ENCODE data around the gene ICAM4.

ICAM4 gene

DNA sequence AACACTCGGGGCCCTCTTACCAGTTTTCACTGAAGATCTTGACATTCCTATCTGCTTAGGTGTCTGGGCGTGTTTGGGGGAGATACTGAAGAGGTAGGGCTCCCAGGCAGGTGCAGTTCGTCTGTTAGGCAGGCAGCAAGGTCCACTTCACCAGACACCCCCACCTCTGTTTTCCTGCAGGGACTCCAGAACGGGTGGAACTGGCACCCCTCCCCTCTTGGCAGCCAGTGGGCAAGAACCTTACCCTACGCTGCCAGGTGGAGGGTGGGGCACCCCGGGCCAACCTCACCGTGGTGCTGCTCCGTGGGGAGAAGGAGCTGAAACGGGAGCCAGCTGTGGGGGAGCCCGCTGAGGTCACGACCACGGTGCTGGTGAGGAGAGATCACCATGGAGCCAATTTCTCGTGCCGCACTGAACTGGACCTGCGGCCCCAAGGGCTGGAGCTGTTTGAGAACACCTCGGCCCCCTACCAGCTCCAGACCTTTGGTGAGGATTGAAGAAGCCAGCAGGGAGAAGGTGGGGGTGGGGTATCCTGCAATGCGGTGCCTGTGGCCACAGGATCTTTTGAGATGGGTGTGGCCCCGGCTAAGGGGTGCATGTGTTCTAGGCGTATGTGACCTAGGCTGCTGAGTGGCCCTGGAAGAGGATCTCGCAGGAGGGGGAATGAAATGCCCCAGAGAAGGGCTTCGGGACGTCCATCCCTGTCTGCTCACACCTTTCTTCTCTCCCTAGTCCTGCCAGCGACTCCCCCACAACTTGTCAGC lies 3.3 kb upstream of the ICAM4 start:
- Histone ChIP-seq H3K27me3 (replicated peaks; ENCODE audit: control insufficient read depth, insufficient read depth, low read length, poor library complexity, severe bottlenecking) (peaks cover 8% of the 10 kb centered on the region), H3K36me3 (ENCODE audit: control insufficient read depth, insufficient read depth, low read length) (peaks cover 29% of the 10 kb centered on the region), H3K4me1 (ENCODE audit: control insufficient read depth, insufficient read depth, low read length, poor library complexity, severe bottlenecking) (peaks cover 21% of the 10 kb centered on the region), H3K27ac (ENCODE audit: insufficient read depth, low read length, poor library complexity, severe bottlenecking) (no peak overlapping the region), H3K4me3 (ENCODE audit: insufficient read depth, low read depth, low read length, poor library complexity, severe bottlenecking) (no peak overlapping the region), H3K9me3 (ENCODE audit: control insufficient read depth, low read length) (no peaks in the 10 kb centered on the region)
- no peak for DNase-seq

- no peak overlapping the region for H3K4me3 ChIP-seq (ENCODE audit: insufficient read depth, low read depth, low read length, poor library complexity, severe bottlenecking)
- no peaks in the 10 kb centered on the region for H3K9me3 ChIP-seq (ENCODE audit: control insufficient read depth, low read length)
- H3K36me3 ChIP-seq (ENCODE audit: control insufficient read depth, insufficient read depth, low read length) = peaks cover 29% of the 10 kb centered on the region
- peaks cover 14% of the 10 kb centered on the region for H3K27me3 ChIP-seq (replicated peaks; ENCODE audit: control insufficient read depth, insufficient read depth, low read length, poor library complexity, severe bottlenecking)
- H3K27ac ChIP-seq (ENCODE audit: insufficient read depth, low read length, poor library complexity, severe bottlenecking) = no peak overlapping the region
- peaks cover 29% of the 10 kb centered on the region for H3K4me1 ChIP-seq (ENCODE audit: control insufficient read depth, insufficient read depth, low read length, poor library complexity, severe bottlenecking)
- DNase-seq = no peak
These were observed 2.4 kb upstream of the ICAM4 start for GRCh38 chr19:10284065-10284959.

DNA sequence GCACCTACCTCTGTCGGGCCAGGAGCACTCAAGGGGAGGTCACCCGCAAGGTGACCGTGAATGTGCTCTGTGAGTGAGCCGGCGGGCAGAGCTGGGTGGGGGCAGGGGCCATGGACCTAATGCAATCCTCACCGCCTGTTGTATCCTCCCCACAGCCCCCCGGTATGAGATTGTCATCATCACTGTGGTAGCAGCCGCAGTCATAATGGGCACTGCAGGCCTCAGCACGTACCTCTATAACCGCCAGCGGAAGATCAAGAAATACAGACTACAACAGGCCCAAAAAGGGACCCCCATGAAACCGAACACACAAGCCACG lies 1.8 kb upstream of the ICAM4 start:
- Histone ChIP-seq H3K4me3 (ENCODE audit: insufficient read depth, low read depth, low read length, poor library complexity, severe bottlenecking) (no peak overlapping the region), H3K36me3 (ENCODE audit: control insufficient read depth, insufficient read depth, low read length) (peaks cover 29% of the 10 kb centered on the region), H3K9me3 (ENCODE audit: control insufficient read depth, low read length) (no peaks in the 10 kb centered on the region), H3K27me3 (replicated peaks; ENCODE audit: control insufficient read depth, insufficient read depth, low read length, poor library complexity, severe bottlenecking) (peaks cover 21% of the 10 kb centered on the region), H3K4me1 (ENCODE audit: control insufficient read depth, insufficient read depth, low read length, poor library complexity, severe bottlenecking) (peaks cover 36% of the 10 kb centered on the region), H3K27ac (ENCODE audit: insufficient read depth, low read length, poor library complexity, severe bottlenecking) (no peak overlapping the region)
- DNase-seq = no peak

DNA sequence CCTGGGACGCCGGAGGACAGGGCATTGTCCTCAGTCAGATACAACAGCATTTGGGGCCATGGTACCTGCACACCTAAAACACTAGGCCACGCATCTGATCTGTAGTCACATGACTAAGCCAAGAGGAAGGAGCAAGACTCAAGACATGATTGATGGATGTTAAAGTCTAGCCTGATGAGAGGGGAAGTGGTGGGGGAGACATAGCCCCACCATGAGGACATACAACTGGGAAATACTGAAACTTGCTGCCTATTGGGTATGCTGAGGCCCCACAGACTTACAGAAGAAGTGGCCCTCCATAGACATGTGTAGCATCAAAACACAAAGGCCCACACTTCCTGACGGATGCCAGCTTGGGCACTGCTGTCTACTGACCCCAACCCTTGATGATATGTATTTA lies 1.4 kb upstream of the ICAM4 start:
- no peak overlapping the region for H3K4me3 ChIP-seq (ENCODE audit: insufficient read depth, low read depth, low read length, poor library complexity, severe bottlenecking)
- H3K9me3 ChIP-seq (ENCODE audit: control insufficient read depth, low read length) = no peaks in the 10 kb centered on the region
- DNase-seq = no peak
- peaks cover 25% of the 10 kb centered on the region for H3K27me3 ChIP-seq (replicated peaks; ENCODE audit: control insufficient read depth, insufficient read depth, low read length, poor library complexity, severe bottlenecking)
- H3K36me3 ChIP-seq (ENCODE audit: control insufficient read depth, insufficient read depth, low read length) = peaks cover 29% of the 10 kb centered on the region
- no peak overlapping the region for H3K27ac ChIP-seq (ENCODE audit: insufficient read depth, low read length, poor library complexity, severe bottlenecking)
- H3K4me1 ChIP-seq (ENCODE audit: control insufficient read depth, insufficient read depth, low read length, poor library complexity, severe bottlenecking) = peaks cover 40% of the 10 kb centered on the region

GRCh38 chr19:10288662-10289166 lies 2.0 kb downstream of the ICAM4 start:
- DNase-seq = no peak
- Histone ChIP-seq H3K36me3 (ENCODE audit: control insufficient read depth, insufficient read depth, low read length) (peaks cover 21% of the 10 kb centered on the region), H3K4me3 (ENCODE audit: insufficient read depth, low read depth, low read length, poor library complexity, severe bottlenecking) (peak overlapping the region; percentile 27), H3K4me1 (ENCODE audit: control insufficient read depth, insufficient read depth, low read length, poor library complexity, severe bottlenecking) (peaks cover 69% of the 10 kb centered on the region), H3K9me3 (ENCODE audit: control insufficient read depth, low read length) (no peaks in the 10 kb centered on the region), H3K27ac (ENCODE audit: insufficient read depth, low read length, poor library complexity, severe bottlenecking) (no peak overlapping the region), H3K27me3 (replicated peaks; ENCODE audit: control insufficient read depth, insufficient read depth, low read length, poor library complexity, severe bottlenecking) (peaks cover 58% of the 10 kb centered on the region)

DNA sequence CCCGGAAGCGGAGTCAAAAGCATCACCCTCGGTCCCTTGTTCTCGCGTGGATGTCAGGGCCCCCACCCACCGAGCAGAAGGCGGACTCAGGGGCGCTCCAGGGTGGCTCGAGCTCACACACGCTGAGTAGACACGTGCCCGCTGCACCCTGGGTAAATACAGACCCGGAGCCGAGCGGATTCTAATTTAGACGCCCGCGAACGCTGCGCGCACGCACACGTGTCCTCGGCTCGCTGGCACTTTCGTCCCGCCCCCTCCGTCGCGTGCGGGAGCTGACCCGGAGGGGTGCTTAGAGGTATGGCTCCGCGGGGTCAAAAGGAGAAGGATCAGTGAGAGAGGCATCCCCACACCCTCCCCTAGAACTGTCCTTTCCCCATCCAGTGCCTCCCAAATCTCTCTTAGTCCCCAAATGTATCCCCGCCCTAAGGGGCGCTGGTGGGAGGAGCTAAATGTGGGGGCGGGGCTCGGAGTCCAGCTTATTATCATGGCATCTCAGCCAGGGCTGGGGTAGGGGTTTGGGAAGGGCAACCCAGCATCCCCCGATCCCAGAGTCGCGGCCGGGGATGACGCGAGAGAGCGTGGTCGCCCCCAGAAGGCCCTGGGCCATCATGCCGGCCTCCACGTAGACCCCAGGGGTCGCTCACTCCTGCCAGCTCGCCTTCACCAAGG lies 2.5 kb downstream of the ICAM4 start:
- DNase-seq = peak in 2 of 3 donors; percentile 37 to 47
- Histone ChIP-seq H3K9me3 (ENCODE audit: control insufficient read depth, low read length) (no peaks in the 10 kb centered on the region), H3K36me3 (ENCODE audit: control insufficient read depth, insufficient read depth, low read length) (peaks cover 16% of the 10 kb centered on the region), H3K27me3 (replicated peaks; ENCODE audit: control insufficient read depth, insufficient read depth, low read length, poor library complexity, severe bottlenecking) (peaks cover 64% of the 10 kb centered on the region), H3K4me1 (ENCODE audit: control insufficient read depth, insufficient read depth, low read length, poor library complexity, severe bottlenecking) (peaks cover 69% of the 10 kb centered on the region), H3K4me3 (ENCODE audit: insufficient read depth, low read depth, low read length, poor library complexity, severe bottlenecking) (peak overlapping the region; percentile 54), H3K27ac (ENCODE audit: insufficient read depth, low read length, poor library complexity, severe bottlenecking) (no peak overlapping the region)

GRCh38 chr19:10289836-10290356 lies 3.1 kb downstream of the ICAM4 start, which contains the start of gene ICAM5:
Gene ICAM5, plus strand, starts transcription at chr19:10289952. Its CDS starts 92 bp downstream, at chr19:10290044.
- peaks cover 10% of the 10 kb centered on the region for H3K36me3 ChIP-seq (ENCODE audit: control insufficient read depth, insufficient read depth, low read length)
- H3K27ac ChIP-seq (ENCODE audit: insufficient read depth, low read length, poor library complexity, severe bottlenecking) = no peak within 1 kb of the TSS
- peaks cover 69% of the 10 kb centered on the region for H3K4me1 ChIP-seq (ENCODE audit: control insufficient read depth, insufficient read depth, low read length, poor library complexity, severe bottlenecking)
- peak within 1 kb of the TSS; percentile 54 for H3K4me3 ChIP-seq (ENCODE audit: insufficient read depth, low read depth, low read length, poor library complexity, severe bottlenecking)
- peaks cover 70% of the 10 kb centered on the region for H3K27me3 ChIP-seq (replicated peaks; ENCODE audit: control insufficient read depth, insufficient read depth, low read length, poor library complexity, severe bottlenecking)
- no peaks in the 10 kb centered on the region for H3K9me3 ChIP-seq (ENCODE audit: control insufficient read depth, low read length)
- DNase-seq = no peak

DNA sequence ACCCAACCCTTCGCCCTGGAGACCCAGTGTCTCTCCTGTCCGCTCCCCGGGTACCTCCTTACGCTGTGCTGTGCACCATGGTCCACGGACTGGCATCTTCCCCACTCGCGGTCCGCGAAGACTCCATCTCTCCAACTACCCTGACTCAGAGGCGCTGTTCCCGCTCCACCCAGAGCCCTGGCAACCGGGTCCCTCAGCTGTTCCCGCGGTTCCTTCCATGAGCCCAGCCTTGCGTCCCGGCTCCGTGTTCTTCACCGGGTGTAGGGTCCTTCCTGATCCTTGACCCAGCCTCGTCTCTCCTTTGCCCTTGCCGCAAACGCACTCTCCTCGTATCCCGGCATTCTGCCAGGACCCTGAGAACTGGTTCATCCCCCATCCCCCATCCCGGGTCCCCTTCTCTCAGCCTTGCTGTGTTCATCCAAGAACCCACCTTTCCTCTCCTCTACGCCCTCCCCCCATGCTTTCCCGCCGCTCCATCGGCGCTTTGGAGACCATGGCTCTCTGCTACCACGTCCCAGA lies 3.7 kb downstream of the ICAM4 start:
- peaks cover 75% of the 10 kb centered on the region for H3K27me3 ChIP-seq (replicated peaks; ENCODE audit: control insufficient read depth, insufficient read depth, low read length, poor library complexity, severe bottlenecking)
- H3K9me3 ChIP-seq (ENCODE audit: control insufficient read depth, low read length) = no peaks in the 10 kb centered on the region
- H3K4me3 ChIP-seq (ENCODE audit: insufficient read depth, low read depth, low read length, poor library complexity, severe bottlenecking) = peak overlapping the region; percentile 54
- H3K27ac ChIP-seq (ENCODE audit: insufficient read depth, low read length, poor library complexity, severe bottlenecking) = no peak overlapping the region
- no peak for DNase-seq
- H3K4me1 ChIP-seq (ENCODE audit: control insufficient read depth, insufficient read depth, low read length, poor library complexity, severe bottlenecking) = peaks cover 74% of the 10 kb centered on the region
- H3K36me3 ChIP-seq (ENCODE audit: control insufficient read depth, insufficient read depth, low read length) = peaks cover 4% of the 10 kb centered on the region

GRCh38 chr19:10290876-10291553 lies 4.3 kb downstream of the ICAM4 start:
- no peaks in the 10 kb centered on the region for H3K9me3 ChIP-seq (ENCODE audit: control insufficient read depth, low read length)
- peaks cover 80% of the 10 kb centered on the region for H3K4me1 ChIP-seq (ENCODE audit: control insufficient read depth, insufficient read depth, low read length, poor library complexity, severe bottlenecking)
- peaks cover 78% of the 10 kb centered on the region for H3K27me3 ChIP-seq (replicated peaks; ENCODE audit: control insufficient read depth, insufficient read depth, low read length, poor library complexity, severe bottlenecking)

More at GRCh38 chr19:10290876-10291553, 4.3 kb downstream of the ICAM4 start:
- DNase-seq = peak in 2 of 3 donors; percentile 33 to 43
- Histone ChIP-seq H3K4me3 (ENCODE audit: insufficient read depth, low read depth, low read length, poor library complexity, severe bottlenecking) (peak overlapping the region; percentile 54), H3K27ac (ENCODE audit: insufficient read depth, low read length, poor library complexity, severe bottlenecking) (no peak overlapping the region), H3K36me3 (ENCODE audit: control insufficient read depth, insufficient read depth, low read length) (no peaks in the 10 kb centered on the region)
